ENCODE measurements around the gene KRTAP4-6.

DNA sequence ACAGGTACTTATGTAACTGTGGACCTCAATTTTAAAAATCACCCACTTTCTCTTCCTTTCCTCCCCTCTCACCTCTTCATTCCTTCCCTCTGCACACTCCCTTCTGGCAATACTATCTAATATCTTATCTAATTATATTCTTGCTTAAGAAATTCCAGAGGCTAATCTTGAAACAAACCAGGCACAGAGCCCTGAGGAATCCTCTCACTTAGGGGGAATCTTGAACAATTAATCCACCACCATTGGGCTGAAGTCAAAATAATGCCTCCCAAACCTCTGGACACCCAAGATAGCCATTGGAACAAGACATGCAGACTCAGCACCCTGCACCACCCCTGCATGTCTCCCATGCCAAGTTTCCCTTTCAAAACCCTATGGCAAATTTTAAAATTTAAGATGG is 1.0 kb upstream of the KRTAP4-6 start:
- TF ChIP-seq, protein P1, sequence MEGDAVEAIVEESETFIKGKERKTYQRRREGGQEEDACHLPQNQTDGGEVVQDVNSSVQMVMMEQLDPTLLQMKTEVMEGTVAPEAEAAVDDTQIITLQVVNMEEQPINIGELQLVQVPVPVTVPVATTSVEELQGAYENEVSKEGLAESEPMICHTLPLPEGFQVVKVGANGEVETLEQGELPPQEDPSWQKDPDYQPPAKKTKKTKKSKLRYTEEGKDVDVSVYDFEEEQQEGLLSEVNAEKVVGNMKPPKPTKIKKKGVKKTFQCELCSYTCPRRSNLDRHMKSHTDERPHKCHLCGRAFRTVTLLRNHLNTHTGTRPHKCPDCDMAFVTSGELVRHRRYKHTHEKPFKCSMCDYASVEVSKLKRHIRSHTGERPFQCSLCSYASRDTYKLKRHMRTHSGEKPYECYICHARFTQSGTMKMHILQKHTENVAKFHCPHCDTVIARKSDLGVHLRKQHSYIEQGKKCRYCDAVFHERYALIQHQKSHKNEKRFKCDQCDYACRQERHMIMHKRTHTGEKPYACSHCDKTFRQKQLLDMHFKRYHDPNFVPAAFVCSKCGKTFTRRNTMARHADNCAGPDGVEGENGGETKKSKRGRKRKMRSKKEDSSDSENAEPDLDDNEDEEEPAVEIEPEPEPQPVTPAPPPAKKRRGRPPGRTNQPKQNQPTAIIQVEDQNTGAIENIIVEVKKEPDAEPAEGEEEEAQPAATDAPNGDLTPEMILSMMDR (IDR thresholded peaks at IDR 0.05 in 8 of 11, conservative IDR thresholded peaks at IDR 0.05 in 3 of 11), result no peak
- TF ChIP-seq POLR2AphosphoS5 (IDR thresholded peaks at IDR 0.05) (no peak), POLR2A (IDR thresholded peaks at IDR 0.05) (no peak)
